K562 (cell line): ENCODE data around the gene TBX1. TPM values are rescaled to one million over a fixed set of nuclear protein-coding genes. Genes with fewer than 3 reads are reported as not detected.

Source experiments
- ATAC-seq: fragments of 200-7000 bp; cut with Tn5 transposase; 3 replicates; pipeline ENCODE4 v1.9.1; 2020; ENCODE audit warnings: moderate library complexity
- BruUV-seq: library from RNA; stranded (reverse); fragments of 400-500 nt; replicated peaks from 2 replicates; lab custom pipeline; 2021; lab: Mats Ljungman, UMichigan
- CTCF ChIA-PET: fragments of 300-600 bp; formaldehyde crosslinking; extraction: SDS; loops from one replicate; lab custom pipeline; 2021; ENCODE audit warnings: low intra/inter-chr PET ratio; lab: Yijun Ruan, JAX
- POLR2A ChIA-PET: fragments of 300-600, 350-650 bp; sonication (Branson Sonifier 250); formaldehyde crosslinking; extraction: SDS; loops from one replicate; lab custom pipeline; 2021; ENCODE audit warnings: antibody characterized with exemption, inconsistent platforms; lab: Yijun Ruan, JAX
- DNase-seq, 4 experiments: peaks; one replicate each; pipeline versions ENCODE4 v3.0.0 to v3.0.0-alpha.2; 2011 to 2018; ENCODE audit warnings: low spot score in 3 of 4, mixed read lengths in 3 of 4; ENCODE audit errors: extremely low read depth in 1 of 4
- FAIRE-seq: peaks from 2 replicates; lab custom pipeline; 2011; peaks lifted over from hg19 to GRCh38; lab: Jason Lieb, UNC
- H2AFZ ChIP-seq: 2 replicates; pipeline ENCODE4 v1.6.0; 2011; ENCODE audit warnings: low read depth, low read length, control low read depth, inconsistent platforms
- H3K27ac ChIP-seq: fragments of 200-600 bp; 3 replicates; pipeline ENCODE4 v1.8.0; 2011; ENCODE audit warnings: low read depth, mild to moderate bottlenecking, control low read depth, inconsistent platforms, low read length, moderate library complexity, mixed read lengths; ENCODE audit errors: extremely low read depth
- H3K27me3 ChIP-seq, 2 experiments: fragments of 300-600 bp in 1 of 2; 2 replicates in 1 of 2; 3 replicates in 1 of 2; pipeline versions ENCODE4 v1.6.0 to v1.8.0; 2011; ENCODE audit warnings: inconsistent platforms in 2 of 2, low read length in 2 of 2, mild to moderate bottlenecking in 1 of 2, mixed read lengths in 1 of 2, moderate library complexity in 1 of 2; ENCODE audit not compliant: control insufficient read depth in 2 of 2, insufficient read depth in 2 of 2
- H3K36me3 ChIP-seq: fragments of 300-600 bp; 3 replicates; pipeline ENCODE4 v1.8.0; 2011; ENCODE audit warnings: mild to moderate bottlenecking, low read length, inconsistent platforms; ENCODE audit not compliant: control insufficient read depth, insufficient read depth
- H3K4me1 ChIP-seq, 2 experiments: fragments of 200-600 bp in 1 of 2; replicated peaks in 1 of 2; 2 replicates in 1 of 2; 3 replicates in 1 of 2; pipeline versions ENCODE4 v1.5.1 to v1.8.0; 2011; ENCODE audit warnings: inconsistent platforms in 2 of 2, low read length in 2 of 2, mild to moderate bottlenecking in 1 of 2, mixed read lengths in 1 of 2, moderate library complexity in 1 of 2; ENCODE audit not compliant: control insufficient read depth in 2 of 2, insufficient read depth in 2 of 2
- H3K4me2 ChIP-seq: 2 replicates; pipeline ENCODE4 v1.6.1; 2011; ENCODE audit warnings: low read length, control low read depth, inconsistent platforms, mixed read lengths; ENCODE audit not compliant: insufficient read depth
- H3K4me3 ChIP-seq: fragments of 200-600 bp; sonication (generic), shearing (Covaris generic); 2 replicates; pipeline ENCODE4 v1.5.1; 2016; ENCODE audit warnings: control low read depth, inconsistent platforms
- H3K79me2 ChIP-seq: fragments of 200-600 bp; 3 replicates; pipeline ENCODE4 v1.8.0; 2011; ENCODE audit warnings: low read length, inconsistent platforms; ENCODE audit not compliant: control insufficient read depth, insufficient read depth
- H3K9ac ChIP-seq, 2 experiments: 2 replicates each; pipeline versions ENCODE4 v1.6.0 to v1.6.1; 2011; ENCODE audit warnings: low read depth in 2 of 2, low read length in 2 of 2, control low read depth in 1 of 2, inconsistent platforms in 1 of 2, mild to moderate bottlenecking in 1 of 2, mixed read lengths in 1 of 2; ENCODE audit not compliant: insufficient read depth in 1 of 2
- H3K9me1 ChIP-seq: one replicate; pipeline ENCODE4 v1.6.0; 2011; ENCODE audit warnings: inconsistent platforms, mild to moderate bottlenecking, low read length, moderate library complexity; ENCODE audit not compliant: control insufficient read depth, insufficient read depth
- H3K9me3 ChIP-seq: replicated peaks from 2 replicates; pipeline ENCODE4 v1.5.1; 2011; ENCODE audit warnings: low read depth, low read length, inconsistent platforms; ENCODE audit not compliant: control insufficient read depth, insufficient read depth
- H4K20me1 ChIP-seq: replicated peaks from 2 replicates; pipeline ENCODE4 v1.6.1; 2011; ENCODE audit warnings: low read length, inconsistent platforms, mixed read lengths; ENCODE audit not compliant: control insufficient read depth, insufficient read depth
- ATF2 ChIP-seq: sonication (generic); formaldehyde crosslinking; IDR thresholded peaks from 2 replicates; pipeline ENCODE4 v1.8.1; 2022; ENCODE audit warnings: missing genetic modification reagents
- CHD7 ChIP-seq: fragments of 200-600 bp; sonication (generic); IDR thresholded peaks from one replicate; pipeline ENCODE4 v1.6.1; 2012; ENCODE audit warnings: mild to moderate bottlenecking, low read depth, low read length, inconsistent platforms
- FOSL1 ChIP-seq: fragments of 200-800 bp; sonication (Bioruptor generic); conservative IDR thresholded peaks from 2 replicates; pipeline ENCODE4 v1.6.1; 2016; ENCODE audit warnings: missing genetic modification characterization, missing compliant biosample characterization
- NEUROD1 ChIP-seq: fragments of 150-350 bp; IDR thresholded peaks from 2 replicates; pipeline ENCODE4 v1.6.1; 2014; ENCODE audit warnings: borderline replicate concordance, low read length, low read depth; ENCODE audit not compliant: partially characterized antibody
- SIX5 ChIP-seq, 2 experiments: IDR thresholded peaks; 2 replicates each; pipeline ENCODE4 v1.6.1; 2011; ENCODE audit warnings: low read length in 2 of 2, borderline replicate concordance in 1 of 2, low read depth in 1 of 2, mild to moderate bottlenecking in 1 of 2, moderate library complexity in 1 of 2; ENCODE audit not compliant: insufficient read depth in 1 of 2
- WGBS: fragments of 100-300 bp; shearing (Covaris generic); methylation state at CpG from one replicate; pipeline ENCODE4 v1.1.6; 2016; ENCODE audit warnings: low coverage, mixed read lengths; ENCODE audit not compliant: insufficient coverage; ENCODE audit errors: missing lambda C conversion rate; 5-methylcytosine and 5-hydroxymethylcytosine counted together
- in situ Hi-C: fragments of 300-500 bp; cut with MboI; formaldehyde crosslinking; loops from 4 replicates; pipeline ENCODE4 v1.15.0; 2018; ENCODE audit warnings: inconsistent platforms, mixed read lengths
- intact Hi-C: fragments of 100-400 bp; cut with micrococcal nuclease; formaldehyde crosslinking; loops from 2 replicates; pipeline ENCODE4 v1.14.2; 2022
- polyA plus RNA-seq, 8 experiments: library from polyadenylated mRNA; depleted of rRNA in 4 of 8; stranded (reverse) in 5 of 8; unstranded in 3 of 8; fragments of >200 nt; fragmentation: Nextera tagmentation in 2 of 8; fragmentation: Illumina TruSeq in 1 of 8; extraction: Ambion mirVana in 2 of 8; extraction: Trizol in 1 of 8; gene quantifications; 2 replicates each; pipeline versions ENCODE4 v1.2.1 to v1.2.3, GENCODE V29; 2011 to 2014; ENCODE audit warnings: inconsistent platforms in 1 of 8, missing spikeins in 1 of 8
- total RNA-seq, 7 experiments: library from RNA; depleted of rRNA in 6 of 7; stranded (reverse); fragments of >200 nt in 6 of 7; fragmentation: Illumina TruSeq in 2 of 7; extraction: Trizol in 2 of 7; gene quantifications; 2 replicates each; pipeline versions ENCODE4 v1.2.1 to v1.2.3, GENCODE V29; 2011 to 2021; ENCODE audit warnings: low replicate concordance in 1 of 7

TBX1 gene
- total and polyA plus RNA-seq, 9 of the 15 experiments (the other 6 are each of a cell fraction or from before 2014, with no cell fraction given): 0.07 to 35.0 (median 3.9) TPM

- H3K4me2 ChIP-seq: peak overlapping the region; percentile 66
- intact Hi-C loops (loop anchor here (5.0 kb wide), 1 partner anchor 433 kb away; no protein-coding TSS in a partner anchor), in situ Hi-C loops (no loop called here)
- BruUV-seq: no TSS peak
- WGBS: 65% methylated on average over 8 of the region's 8 CpGs
- peak overlapping the region; percentile 21 for H3K27ac ChIP-seq
- FAIRE-seq: peak; percentile 77
- H3K36me3 ChIP-seq: no peaks in the 10 kb centered on the region
- no peak for ATAC-seq
- H3K27me3 ChIP-seq: peaks cover 0 to 9% of the 10 kb centered on the region in 2 experiments; a peak in 2 of 5 replicates
- peak overlapping the region; percentile 82 for H2AFZ ChIP-seq
- ChIA-PET CTCF (no interaction called here), POLR2A (interaction anchor here (0.8 to 12.4 kb wide), 8 partner anchors 11 to 143 kb away, joined by 3 to 205 read pairs (median 12); partner anchors contain the start of genes GNB1L and RTL10)
- 0 out of 2 replicates have a peak, but pooled peaks cover 3% of the 10 kb centered on the region for H4K20me1 ChIP-seq
- no peak overlapping the region for H3K4me3 ChIP-seq
- DNase-seq: no peak
- peaks cover 41 to 64% of the 10 kb centered on the region in 2 experiments for H3K4me1 ChIP-seq
- no peaks in the 10 kb centered on the region for H3K9me3 ChIP-seq
- peak overlapping the region; percentile 51 to 79; a peak in 3 of 4 replicates for H3K9ac ChIP-seq
- no peaks in the 10 kb centered on the region for H3K79me2 ChIP-seq
- no peaks in the 10 kb centered on the region for H3K9me1 ChIP-seq
- TF ChIP-seq ATF2 (CRISPR knock-in tag): no peak
- no peak for TF ChIP-seq CHD7
- TF ChIP-seq SIX5 (IDR thresholded peaks at IDR 0.05; ENCODE audit: borderline replicate concordance in 1 of 2, insufficient read depth in 1 of 2, low read depth in 1 of 2, low read length in 2 of 2): no peak
- TF ChIP-seq FOSL1 (tag): no peak
- no peak for TF ChIP-seq NEUROD1
These were observed 14.1 kb downstream of the TBX1 start for GRCh38 chr22:19774628-19775027.
